ENCODE results near the gene P2RY14. TPM values are rescaled to one million over a fixed set of nuclear protein-coding genes. Genes with fewer than 3 reads are reported as not detected.

P2RY14 gene
- polyA plus RNA-seq, 1 experiment = not detected

GRCh38 chr3:151230646-151231045, 47.7 kb downstream of the P2RY14 start:
- Histone ChIP-seq H3K9me3 (ENCODE audit: control insufficient read depth, insufficient read depth, low read length) (no peaks in the 10 kb centered on the region), H3K27ac (ENCODE audit: low read depth, low read length) (no peak overlapping the region), H3K27me3 (ENCODE audit: control insufficient read depth, insufficient read depth, low read length) (no peaks in the 10 kb centered on the region), H3K4me3 (ENCODE audit: low read depth, low read length) (no peak overlapping the region)
- ChIA-PET POLR2A (no interaction called here), CTCF (interaction anchor here (8.4 kb wide), 1 partner anchor 49 kb away, joined by 182 read pairs; the partner anchor contains the start of gene P2RY14)
- DNase-seq (ENCODE audit: low read depth, low spot score) = no peak
- TF ChIP-seq, protein P1, sequence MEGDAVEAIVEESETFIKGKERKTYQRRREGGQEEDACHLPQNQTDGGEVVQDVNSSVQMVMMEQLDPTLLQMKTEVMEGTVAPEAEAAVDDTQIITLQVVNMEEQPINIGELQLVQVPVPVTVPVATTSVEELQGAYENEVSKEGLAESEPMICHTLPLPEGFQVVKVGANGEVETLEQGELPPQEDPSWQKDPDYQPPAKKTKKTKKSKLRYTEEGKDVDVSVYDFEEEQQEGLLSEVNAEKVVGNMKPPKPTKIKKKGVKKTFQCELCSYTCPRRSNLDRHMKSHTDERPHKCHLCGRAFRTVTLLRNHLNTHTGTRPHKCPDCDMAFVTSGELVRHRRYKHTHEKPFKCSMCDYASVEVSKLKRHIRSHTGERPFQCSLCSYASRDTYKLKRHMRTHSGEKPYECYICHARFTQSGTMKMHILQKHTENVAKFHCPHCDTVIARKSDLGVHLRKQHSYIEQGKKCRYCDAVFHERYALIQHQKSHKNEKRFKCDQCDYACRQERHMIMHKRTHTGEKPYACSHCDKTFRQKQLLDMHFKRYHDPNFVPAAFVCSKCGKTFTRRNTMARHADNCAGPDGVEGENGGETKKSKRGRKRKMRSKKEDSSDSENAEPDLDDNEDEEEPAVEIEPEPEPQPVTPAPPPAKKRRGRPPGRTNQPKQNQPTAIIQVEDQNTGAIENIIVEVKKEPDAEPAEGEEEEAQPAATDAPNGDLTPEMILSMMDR (IDR thresholded peaks at IDR 0.05; ENCODE audit: low read depth, low read length) = no peak

DNA sequence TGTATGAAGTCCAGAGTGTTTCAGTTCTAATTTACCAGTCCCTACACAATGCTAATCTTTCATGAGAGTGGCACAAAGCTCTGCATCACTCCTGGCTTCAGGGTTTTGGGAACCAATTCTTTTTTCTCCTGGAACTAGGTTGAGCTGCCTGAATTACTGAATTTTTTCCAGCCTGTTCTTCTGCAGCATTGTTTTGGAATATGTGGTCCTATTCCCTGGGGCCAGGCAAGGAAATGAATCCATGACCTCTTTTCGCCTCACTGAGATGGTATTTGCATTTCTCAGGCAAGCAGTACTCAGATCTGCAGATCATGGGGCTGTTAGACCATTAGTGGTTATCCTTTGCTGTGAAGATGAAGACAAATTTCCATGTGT, 49.7 kb downstream of the P2RY14 start:
- ChIA-PET POLR2A (interaction anchor here (0.8 kb wide), 1 partner anchor 31 kb away, joined by 3 read pairs; no protein-coding TSS in a partner anchor), CTCF (interaction anchor here (0.5 to 8.4 kb wide), 45 partner anchors 9 to 1227 kb away, joined by 3 to 182 read pairs (median 8); partner anchors contain the start of gene P2RY14)
- no peaks in the 10 kb centered on the region for H3K27me3 ChIP-seq (ENCODE audit: control insufficient read depth, insufficient read depth, low read length)
- H3K4me3 ChIP-seq (ENCODE audit: low read depth, low read length) = no peak overlapping the region
- peak overlapping the region; percentile 73 for H3K27ac ChIP-seq (ENCODE audit: low read depth, low read length)
- no peaks in the 10 kb centered on the region for H3K9me3 ChIP-seq (ENCODE audit: control insufficient read depth, insufficient read depth, low read length)
- DNase-seq (ENCODE audit: low read depth, low spot score) = no peak
- TF ChIP-seq, protein P1 (IDR thresholded peaks at IDR 0.05; ENCODE audit: low read depth, low read length) = no peak

DNA sequence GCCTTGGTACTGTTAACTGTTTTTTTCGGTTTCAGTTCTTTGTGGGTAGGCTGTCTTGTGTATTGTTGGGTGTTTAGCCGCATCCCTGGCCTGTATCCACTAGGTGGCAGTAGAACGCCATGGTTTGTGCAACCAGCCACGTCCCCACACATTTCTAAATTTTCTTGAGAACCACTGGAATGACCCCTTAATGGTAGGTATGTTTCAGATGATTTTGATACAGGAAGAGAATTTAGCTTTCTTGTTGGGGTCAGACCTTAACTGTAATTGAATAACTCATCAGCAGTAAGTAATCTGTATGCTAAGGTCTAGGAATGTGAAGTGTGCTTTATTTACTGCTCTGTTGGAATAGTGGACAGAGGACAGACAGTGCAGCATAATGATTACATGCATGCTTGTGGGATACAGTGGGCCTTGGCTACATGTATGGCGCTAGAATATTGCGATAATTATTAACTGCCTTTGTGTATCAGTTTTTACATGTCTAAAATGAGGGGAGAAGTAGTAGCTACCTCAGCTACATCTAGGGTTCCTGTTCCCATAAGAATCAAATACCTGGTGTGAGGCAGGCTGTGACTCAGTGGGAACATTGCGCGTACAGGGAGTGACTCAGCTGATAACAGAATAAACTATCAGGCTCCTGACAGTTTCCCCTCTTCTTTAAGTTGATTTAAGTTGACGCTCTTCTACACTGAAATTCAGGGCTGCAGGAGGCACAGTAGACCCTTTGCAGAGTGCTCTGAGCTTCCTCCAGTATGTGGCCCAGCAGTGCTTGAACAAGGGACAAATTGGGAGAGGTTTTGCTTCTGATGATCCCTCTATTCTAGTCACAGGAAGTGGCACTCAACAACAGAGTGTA, 50.3 kb downstream of the P2RY14 start:
- Histone ChIP-seq H3K4me3 (ENCODE audit: low read depth, low read length) (no peak overlapping the region), H3K9me3 (ENCODE audit: control insufficient read depth, insufficient read depth, low read length) (no peaks in the 10 kb centered on the region), H3K27ac (ENCODE audit: low read depth, low read length) (peak overlapping the region; percentile 73), H3K27me3 (ENCODE audit: control insufficient read depth, insufficient read depth, low read length) (no peaks in the 10 kb centered on the region)
- peak; percentile 73 for DNase-seq (ENCODE audit: low read depth, low spot score)
- TF ChIP-seq, protein P1 (IDR thresholded peaks at IDR 0.05; ENCODE audit: low read depth, low read length) = peak; percentile 97
- ChIA-PET POLR2A (interaction anchor here (0.8 kb wide), 1 partner anchor 32 kb away, joined by 3 read pairs; no protein-coding TSS in a partner anchor), CTCF (interaction anchor here (0.5 to 8.4 kb wide), 55 partner anchors 8 to 1228 kb away, joined by 3 to 182 read pairs (median 6); partner anchors contain the start of gene P2RY14)

DNA sequence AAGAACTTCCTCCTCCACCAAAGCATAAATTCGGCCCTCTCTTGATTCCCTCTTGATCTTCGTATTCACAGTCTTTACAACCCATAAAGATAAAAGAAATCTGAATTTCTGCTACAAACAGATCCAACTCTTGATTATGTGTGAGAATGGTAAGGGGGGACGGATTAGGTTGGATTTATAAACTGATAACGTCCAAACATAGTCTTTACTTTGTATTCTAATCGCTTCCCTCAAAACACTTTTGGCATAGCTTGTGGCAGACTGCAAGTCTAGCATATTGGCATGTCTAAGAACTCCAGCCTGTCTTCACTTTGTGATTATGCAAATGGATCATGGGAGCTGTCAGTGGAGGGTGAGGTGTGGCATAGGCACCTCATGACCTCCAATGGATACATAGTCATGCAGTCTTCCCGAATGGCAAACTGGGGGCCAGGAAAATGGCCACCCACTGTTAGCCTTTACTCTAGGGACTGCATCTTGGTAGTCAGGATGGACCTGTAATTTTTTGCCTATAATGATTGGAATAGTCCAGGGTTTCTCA, 51.0 kb downstream of the P2RY14 start:
- Histone ChIP-seq H3K27me3 (ENCODE audit: control insufficient read depth, insufficient read depth, low read length) (no peaks in the 10 kb centered on the region), H3K9me3 (ENCODE audit: control insufficient read depth, insufficient read depth, low read length) (no peaks in the 10 kb centered on the region), H3K4me3 (ENCODE audit: low read depth, low read length) (no peak overlapping the region), H3K27ac (ENCODE audit: low read depth, low read length) (no peak overlapping the region)
- DNase-seq (ENCODE audit: low read depth, low spot score) = no peak
- TF ChIP-seq, protein P1 (IDR thresholded peaks at IDR 0.05; ENCODE audit: low read depth, low read length) = no peak
- CTCF ChIA-PET = interaction anchor here (0.8 to 8.4 kb wide), 39 partner anchors 8 to 614 kb away, joined by 3 to 182 read pairs (median 9); partner anchors contain the start of gene P2RY14
- POLR2A ChIA-PET = no interaction called here

Measured in AG04450 (cell line).